ENCODE results near the gene MPV17L.
"Not testable (repeated sequence)": the region's sequence is repeated elsewhere in the genome, so short reads cannot be mapped to it uniquely, and the experiment has no call there.

MPV17L gene

GRCh38 chr16:15443753-15444152 is 48.2 kb downstream of the MPV17L start:
- TF ChIP-seq, protein P1, sequence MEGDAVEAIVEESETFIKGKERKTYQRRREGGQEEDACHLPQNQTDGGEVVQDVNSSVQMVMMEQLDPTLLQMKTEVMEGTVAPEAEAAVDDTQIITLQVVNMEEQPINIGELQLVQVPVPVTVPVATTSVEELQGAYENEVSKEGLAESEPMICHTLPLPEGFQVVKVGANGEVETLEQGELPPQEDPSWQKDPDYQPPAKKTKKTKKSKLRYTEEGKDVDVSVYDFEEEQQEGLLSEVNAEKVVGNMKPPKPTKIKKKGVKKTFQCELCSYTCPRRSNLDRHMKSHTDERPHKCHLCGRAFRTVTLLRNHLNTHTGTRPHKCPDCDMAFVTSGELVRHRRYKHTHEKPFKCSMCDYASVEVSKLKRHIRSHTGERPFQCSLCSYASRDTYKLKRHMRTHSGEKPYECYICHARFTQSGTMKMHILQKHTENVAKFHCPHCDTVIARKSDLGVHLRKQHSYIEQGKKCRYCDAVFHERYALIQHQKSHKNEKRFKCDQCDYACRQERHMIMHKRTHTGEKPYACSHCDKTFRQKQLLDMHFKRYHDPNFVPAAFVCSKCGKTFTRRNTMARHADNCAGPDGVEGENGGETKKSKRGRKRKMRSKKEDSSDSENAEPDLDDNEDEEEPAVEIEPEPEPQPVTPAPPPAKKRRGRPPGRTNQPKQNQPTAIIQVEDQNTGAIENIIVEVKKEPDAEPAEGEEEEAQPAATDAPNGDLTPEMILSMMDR (IDR thresholded peaks at IDR 0.05; ENCODE audit: low read depth, low read length) = no peak
- no peak for DNase-seq (ENCODE audit: extremely low read depth, low read depth)

GRCh38 chr16:15444264-15444663 is 48.7 kb downstream of the MPV17L start:
- no peak for DNase-seq (ENCODE audit: extremely low read depth, low read depth)
- TF ChIP-seq, protein P1 (IDR thresholded peaks at IDR 0.05; ENCODE audit: low read depth, low read length) = no peak

DNA sequence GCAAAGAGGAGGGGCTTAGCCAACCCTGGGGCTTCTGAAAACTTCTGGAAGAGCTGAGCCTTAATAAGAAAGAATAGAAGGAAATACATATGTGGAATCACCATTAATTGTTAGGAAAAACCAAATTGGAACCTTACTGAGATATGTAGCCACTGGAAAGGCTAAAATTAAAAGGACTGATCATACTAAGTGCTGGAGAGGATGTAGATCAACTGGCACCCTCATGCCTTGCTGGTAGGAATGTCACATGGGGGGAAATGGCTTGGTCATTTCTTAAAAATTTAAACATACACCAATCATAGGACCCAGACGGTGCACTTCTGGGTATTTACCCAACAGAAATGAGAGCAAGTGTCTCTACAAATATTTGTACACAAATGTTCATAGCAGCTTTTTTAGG is 49.9 kb downstream of the MPV17L start:
- no peak for DNase-seq (ENCODE audit: extremely low read depth, low read depth)
- TF ChIP-seq, protein P1 (IDR thresholded peaks at IDR 0.05; ENCODE audit: low read depth, low read length) = no peak

DNA sequence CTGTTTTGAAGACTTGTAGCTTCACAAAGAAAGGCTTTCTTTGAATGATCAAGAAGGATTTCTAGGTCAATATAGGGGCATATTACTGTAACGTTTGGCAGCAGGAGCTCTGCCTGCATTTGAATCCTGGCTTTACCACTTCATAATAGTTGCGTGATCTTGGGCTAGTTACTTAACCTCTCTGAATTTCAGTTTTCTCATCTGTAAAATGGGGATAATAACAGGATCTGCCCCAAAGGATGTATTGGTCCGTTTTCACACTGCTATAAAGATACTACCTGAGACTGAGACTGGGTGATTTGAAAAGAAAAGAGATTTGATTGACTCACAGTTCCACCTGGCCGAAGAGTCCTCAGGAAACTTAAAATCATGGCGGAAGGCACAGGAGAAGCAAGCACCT is 51.3 kb downstream of the MPV17L start:
- no peak for DNase-seq (ENCODE audit: extremely low read depth, low read depth)
- TF ChIP-seq, protein P1 (IDR thresholded peaks at IDR 0.05; ENCODE audit: low read depth, low read length) = no peak

GRCh38 chr16:15450624-15451023 is 55.1 kb downstream of the MPV17L start:
- no peak for DNase-seq (ENCODE audit: extremely low read depth, low read depth)
- TF ChIP-seq, protein P1 (IDR thresholded peaks at IDR 0.05; ENCODE audit: low read depth, low read length) = no peak

- no peak for DNase-seq (ENCODE audit: extremely low read depth, low read depth)
- TF ChIP-seq, protein P1 (IDR thresholded peaks at IDR 0.05; ENCODE audit: low read depth, low read length) = no peak
Observed at GRCh38 chr16:15451098-15451731, 55.7 kb downstream of the MPV17L start.

DNA sequence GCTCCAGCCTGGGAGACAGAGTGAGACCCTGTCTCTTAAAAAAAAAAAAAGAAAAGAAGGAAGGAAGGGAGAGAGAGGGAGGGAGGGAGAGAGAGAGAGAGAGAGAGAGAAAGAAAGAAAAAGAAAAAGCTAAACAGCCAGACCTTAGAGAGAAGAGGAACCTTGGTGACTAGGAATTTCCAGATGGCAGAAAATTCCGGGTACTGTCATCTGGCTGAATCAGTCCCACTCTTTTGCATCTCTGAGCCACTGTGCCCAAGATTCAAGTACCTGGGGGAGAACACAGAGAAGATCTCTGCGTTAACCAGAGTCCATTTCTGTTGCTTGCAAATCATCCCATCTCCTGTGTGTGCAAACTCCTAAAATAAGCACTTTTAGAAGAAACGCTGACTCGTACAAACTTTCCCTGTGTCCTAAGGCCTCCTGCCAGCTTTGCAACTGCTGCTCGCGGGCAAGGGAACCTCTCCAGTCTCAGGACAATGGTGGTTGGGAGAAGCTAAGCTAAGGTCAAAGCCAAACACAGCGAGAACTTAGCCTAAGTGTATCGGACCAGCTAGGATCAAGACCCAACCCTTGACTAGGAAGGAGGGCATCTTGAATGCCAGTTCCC is 56.8 kb downstream of the MPV17L start:
- TF ChIP-seq, protein P1 (IDR thresholded peaks at IDR 0.05; ENCODE audit: low read depth, low read length) = no peak
- DNase-seq (ENCODE audit: extremely low read depth, low read depth) = no peak

- not testable (repeated sequence) for DNase-seq (ENCODE audit: extremely low read depth, low read depth)
Observed at GRCh38 chr16:15453296-15453695, 57.7 kb downstream of the MPV17L start.

DNA sequence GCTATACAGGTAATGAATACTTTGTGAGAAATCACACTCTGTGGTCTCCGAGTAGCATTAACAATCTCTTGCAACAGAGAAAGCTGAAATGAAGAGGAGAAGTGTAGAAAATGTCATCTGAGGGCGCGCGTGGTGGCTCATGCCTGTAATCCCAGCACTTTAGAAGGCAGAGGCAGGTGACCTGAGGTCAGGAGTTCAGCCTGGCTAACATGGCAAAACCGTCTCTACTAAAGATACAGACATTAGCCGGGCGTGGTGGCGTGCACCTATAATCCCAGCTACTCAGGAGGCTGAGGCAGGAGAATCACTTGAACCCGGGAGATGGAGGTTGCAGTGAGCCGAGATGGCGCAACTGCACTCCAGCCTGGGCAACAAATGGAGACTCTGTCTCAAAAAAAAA is 59.4 kb downstream of the MPV17L start:
- DNase-seq (ENCODE audit: extremely low read depth, low read depth) = not testable (repeated sequence)
